HG03175 (cell line): ENCODE data around the gene TSPAN10.
A peak's percentile ranks its signal among the peaks of the same experiment; 100 is the strongest.
"Not testable (repeated sequence)": the region's sequence is repeated elsewhere in the genome, so short reads cannot be mapped to it uniquely, and the experiment has no call there.

Experiments
- ATAC-seq: cut with Tn5 transposase; IDR thresholded peaks from one replicate; pipeline ENCODE4 v1.9.1; 2021; ENCODE audit warnings: mild to moderate bottlenecking, moderate library complexity; ENCODE audit not compliant: unreplicated experiment

Gene TSPAN10

DNA sequence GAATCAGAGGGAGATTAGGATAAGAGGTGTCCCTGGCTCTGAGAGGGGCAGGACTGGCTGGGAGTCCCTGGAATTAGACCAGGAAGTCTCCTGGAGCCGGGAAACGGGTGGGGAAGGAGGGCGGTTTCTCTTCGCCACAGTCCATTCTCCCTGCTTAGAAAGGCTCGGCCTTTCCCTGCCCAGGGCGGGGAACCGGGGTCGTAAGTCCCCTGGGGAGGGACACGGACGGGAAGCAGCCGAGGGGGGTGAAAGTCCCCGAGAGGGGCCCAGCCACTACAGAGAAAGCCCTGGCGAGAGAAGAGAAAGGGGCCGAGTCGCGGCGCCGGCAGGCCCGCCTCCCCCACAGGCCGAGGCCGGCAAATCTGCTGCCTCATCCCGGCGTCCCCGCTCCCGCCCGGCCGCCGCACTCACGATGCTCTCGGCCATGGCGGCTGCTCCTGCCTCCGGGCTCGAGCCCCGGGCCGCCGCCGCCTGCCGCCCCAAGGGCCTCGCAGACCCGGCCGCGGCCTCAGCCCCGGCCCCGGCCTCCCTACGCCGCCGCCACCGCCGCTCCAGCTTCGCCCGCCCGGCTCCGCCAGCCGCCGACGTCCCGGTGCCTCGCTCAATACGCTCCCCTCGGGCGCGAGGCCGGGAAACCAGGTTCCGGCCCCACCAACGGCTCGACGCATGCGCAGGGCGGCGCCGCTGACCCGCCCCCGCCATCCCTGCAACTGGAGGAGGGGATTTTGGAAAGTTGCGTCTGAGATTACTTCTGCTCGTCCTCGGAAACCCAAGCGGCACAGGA lies at the start of gene TSPAN10, which contains the start of gene NPLOC4:
Gene TSPAN10 (plus strand): TSS at position 692 of the 784 bp plus-strand sequence. CDS start 5,217 bp downstream, outside the sequence.
Gene NPLOC4 (minus strand): TSS at position 608 of the 784 bp plus-strand sequence. CDS start 182 bp downstream, at position 426.
- peak; percentile 88 for ATAC-seq

DNA sequence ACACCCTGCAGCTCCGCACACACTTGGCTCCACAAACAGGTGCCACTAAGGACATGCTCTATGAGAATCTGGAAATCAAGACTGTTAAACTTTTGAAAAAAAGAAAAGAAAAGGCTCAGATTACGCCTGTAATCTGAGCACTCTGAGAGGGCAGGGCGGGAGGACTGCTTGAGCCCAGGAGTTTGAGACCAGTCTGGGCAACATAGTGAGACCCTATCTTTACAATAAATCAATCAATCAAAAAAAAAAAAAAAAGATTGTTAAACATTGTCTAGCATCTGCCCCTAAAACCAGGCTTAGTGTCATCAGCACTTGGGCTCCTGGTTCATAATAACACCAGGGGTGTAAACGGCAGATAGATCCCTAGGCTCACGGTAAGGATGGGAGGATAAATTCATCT lies 47.4 kb upstream of the TSPAN10 start:
- no peak for ATAC-seq

DNA sequence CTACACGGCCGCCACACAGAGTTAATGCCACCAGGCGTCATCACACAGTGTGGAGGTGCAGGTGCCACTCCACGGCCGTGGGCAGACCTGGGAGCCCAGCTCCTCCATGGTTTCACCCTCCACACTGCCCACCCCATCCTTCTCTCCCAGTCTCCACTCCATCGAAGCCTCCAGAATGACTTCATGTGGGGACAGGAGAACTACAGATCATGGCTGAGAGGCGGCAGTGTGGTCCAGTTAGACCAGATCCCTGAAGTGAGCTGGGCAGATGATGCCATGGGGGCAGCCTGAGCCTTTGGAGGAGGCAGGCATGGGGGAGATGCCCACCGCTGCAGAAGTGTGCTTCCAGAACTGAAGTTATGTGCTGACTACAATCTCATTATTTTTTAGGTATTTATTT lies 46.9 kb upstream of the TSPAN10 start:
- ATAC-seq: no peak

DNA sequence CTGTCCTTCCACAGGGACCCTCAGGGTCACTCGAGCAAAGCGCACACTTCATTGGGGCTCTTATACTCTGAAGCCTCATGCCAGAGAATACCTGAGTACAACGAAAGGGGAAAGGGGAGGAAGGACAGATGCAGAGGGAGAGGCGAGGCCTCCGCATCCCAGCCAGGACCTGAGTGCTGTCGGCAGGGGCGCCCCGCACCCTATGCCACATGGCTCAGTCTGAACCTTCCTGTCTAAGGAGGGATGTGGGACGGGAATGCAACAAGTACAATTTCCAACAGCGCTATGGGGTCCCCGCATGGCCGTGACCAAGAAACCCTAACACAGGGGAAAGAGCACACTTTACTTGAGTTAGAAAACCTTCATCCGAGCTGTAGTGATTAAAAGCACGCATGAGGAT lies 45.0 kb upstream of the TSPAN10 start:
- ATAC-seq: no peak

DNA sequence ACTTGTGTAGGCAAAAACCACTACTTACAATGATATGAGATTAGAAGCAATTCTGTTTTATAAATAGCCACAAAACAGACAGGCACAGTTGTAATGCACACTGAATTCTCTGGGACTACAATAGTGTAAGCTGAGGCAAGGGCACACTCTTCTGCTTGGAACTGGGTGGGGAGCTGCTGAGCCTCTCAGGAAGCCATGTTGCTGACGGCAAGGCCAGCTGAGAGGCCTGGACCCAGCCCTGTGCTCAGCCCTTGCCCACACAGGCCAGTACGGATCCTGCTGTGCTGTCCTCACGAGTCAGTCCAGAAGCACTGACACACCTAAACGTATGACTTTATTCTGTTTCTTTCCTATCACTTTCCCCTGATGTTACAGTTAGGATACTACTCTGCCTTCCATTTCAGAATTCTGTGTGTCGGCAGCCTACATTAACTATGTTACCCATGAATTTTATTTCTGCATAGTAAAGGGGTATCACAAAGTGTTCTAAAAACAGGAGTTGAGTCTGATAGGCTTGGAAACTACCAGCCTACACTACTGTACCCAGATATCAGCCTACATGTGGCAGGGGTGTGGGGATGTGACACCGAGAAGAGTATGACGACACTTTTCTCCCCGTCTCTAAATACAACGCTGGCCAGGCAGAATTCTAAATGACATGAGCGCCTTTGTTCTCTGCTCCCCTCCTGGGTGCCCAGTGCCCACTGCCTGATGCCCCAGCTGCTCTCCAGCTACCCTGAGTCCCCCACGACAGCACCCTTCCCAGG lies 43.7 kb upstream of the TSPAN10 start:
- no peak for ATAC-seq

DNA sequence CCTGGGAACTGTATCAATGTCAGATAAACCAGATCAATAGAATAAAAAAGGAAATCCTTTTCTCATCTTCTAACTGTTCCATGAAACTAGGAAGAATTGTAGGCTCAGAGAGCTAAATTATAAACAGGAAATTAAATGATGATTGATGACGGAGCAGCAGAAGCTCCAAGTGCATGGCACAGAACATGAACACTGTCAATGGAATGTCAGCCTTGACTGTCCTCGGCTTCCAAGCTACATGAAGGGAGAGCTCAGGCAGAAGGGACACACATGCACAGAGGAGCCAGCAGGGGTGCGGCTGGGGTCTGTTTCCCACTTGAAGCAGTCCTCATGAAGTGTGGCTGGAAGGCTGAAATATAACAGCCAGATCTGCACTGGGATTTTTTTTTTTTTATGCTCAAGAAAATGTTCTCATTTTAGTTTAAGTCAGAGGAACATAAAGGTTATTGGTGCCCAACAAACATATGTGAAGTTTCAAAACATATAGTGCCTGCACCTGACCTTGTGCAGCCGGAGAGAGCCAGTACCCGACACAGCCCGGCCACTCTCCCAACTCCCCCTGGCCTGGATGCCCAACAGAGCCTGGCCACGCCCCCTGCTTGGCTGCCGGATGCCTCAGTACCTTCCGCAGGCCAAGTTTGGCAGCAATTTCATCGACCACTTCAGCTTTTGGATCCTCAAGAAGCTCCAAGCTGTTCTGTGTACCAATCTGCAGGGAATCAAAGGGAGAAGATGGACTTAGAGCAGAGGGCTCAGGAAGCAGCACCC lies 37.1 kb upstream of the TSPAN10 start:
- no peak for ATAC-seq

DNA sequence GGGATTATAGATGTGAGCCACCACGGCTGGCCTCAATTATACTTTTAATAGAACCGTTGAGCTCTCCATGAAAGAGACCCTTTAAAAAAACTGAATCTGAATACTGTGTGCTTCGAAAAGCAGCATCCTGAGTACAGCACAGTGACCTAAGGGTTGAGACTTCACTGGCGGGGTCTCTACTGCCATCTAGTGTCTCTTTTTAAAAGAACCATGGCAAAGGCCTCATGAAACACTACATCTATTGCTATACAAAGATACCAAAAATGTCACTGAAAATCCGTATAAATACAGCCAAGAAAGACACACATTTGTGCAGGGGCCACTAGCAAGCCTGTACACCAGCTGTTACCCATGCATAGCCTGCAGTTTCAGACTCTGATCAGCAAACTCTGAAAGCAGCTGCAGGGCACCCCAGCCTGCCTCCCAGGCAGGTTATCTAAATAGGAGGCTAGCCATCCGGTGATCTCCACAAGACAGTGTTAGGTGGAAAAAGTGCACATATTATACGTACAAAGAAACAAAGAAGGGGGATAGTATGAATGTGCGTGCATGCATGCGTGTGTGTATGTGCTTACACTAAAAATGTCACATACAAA lies 35.4 kb upstream of the TSPAN10 start:
- no peak for ATAC-seq

DNA sequence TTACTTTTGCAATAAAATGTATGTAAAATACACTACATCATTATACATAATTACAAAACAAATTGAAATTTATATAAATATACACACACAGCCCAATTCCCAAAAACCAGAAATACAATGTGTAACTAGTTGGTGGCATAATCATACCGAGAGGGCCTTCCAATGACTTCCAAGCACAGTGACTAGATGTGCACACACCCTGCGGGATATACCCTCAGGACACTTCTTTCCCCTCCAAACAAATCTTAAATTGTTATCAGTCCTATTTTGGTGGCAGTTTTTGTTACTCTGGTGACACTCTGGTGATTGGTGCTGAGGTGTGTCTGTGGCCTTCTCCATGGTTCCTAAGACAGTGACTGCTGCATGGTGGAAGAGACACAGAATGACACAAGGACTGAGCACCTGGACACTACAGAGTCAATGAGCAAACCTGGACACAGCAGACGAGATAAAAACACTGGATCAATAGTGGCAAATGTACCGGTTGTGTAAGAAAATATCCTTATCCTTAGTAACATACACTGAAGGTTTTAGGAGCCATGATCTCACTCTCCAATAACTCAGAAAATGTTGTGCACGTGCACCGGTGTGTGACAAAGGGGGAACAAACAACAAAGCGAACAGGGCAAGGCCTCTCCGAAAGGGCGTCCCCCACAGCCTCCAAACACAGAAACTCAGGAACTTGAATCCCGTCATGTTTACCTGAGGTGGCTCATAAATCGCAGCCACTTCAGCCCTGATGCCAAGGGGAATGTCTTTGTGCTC lies 33.0 kb upstream of the TSPAN10 start:
- ATAC-seq: no peak

DNA sequence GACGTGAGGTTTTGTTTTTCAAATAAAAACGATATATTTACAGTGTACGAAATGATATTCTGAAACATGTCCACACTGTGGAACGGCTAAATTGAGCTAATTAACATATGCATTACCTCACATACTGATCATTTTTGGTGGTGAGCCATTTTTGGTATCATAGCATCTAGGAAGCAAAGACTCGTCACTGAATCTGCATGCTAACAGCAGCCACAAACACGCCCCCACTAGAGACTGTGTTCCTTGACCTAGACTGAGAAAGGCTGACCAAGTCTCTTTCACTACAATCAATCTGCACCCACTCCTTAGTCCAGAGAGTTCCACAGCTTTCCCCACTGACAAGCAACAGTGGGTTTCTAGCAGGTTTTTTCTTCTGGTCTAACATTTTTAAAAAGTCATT lies 29.6 kb upstream of the TSPAN10 start:
- ATAC-seq: no peak

DNA sequence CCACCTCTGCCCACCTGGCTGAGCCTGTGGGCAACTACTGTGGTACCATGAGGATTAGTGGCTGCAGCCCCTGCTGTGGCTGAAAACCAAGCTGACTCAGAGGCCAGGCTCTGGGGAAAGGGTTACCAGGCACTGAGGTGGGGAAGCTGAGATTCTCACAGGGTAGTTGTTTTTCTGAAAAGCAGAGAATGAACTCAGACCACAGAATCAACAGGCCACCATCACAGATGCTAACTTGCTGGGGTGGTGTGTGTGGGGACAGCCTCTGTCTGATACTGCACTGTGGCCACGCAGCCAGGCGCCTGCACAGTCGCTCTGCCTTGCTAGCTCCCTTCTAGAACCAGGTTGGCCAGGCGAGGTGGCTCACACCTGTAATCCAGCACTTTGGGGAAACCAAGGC lies 28.9 kb upstream of the TSPAN10 start:
- ATAC-seq: no peak

DNA sequence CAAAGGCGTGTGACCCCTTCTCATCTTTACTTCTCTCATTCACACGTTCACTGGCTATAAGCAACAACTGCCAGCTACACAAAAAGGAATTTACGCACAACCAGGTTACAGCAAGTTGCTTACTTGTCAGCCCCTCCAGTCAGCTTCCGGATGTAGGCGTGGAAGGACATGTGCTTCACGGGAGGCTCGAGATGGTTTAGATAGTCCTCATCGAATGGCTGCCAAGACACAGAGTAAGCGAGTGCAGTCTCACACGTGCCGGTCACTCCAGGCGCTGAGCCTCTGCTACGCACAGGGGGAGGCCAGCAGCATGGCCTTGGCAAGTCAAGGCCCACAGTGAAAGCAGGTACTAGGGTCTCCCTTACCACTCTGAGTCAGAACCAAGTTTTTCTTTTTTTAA lies 28.4 kb upstream of the TSPAN10 start:
- no peak for ATAC-seq

DNA sequence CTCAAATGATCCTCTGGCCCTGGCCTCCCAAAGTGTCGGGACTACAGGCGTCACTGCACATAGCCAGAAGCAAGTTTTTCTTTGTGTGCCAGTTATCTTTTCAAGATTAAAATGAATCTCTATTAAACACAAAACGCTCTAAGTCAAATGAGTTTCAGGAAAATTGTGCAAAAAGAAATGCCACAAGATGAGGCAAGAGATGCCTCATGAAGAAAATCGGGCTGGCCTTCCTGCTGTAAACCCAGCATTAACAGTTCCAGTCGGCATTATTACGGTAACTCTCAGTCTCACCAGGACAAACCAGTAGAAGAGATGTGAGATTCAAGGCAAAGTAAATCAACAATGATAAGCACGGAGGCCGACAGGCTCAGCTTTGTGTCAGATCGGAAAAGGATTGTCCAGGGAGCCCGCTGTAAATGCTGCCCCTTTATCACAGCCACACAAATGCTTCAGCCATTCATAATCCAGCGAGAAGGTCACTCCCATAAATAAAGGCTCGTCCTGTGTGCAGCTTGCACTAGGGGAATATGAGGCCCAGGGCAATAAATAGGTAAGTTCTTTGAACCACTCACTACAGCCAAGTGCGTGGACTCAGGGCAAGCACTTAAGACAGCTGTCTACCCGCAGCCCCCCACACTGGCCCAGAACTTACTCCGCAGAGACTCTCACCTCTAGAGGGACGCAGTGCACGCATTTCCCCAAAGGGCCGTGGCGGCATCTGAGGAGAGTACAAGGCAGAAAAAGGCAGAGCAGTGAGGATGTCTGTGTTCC lies 27.3 kb upstream of the TSPAN10 start:
- ATAC-seq: no peak

DNA sequence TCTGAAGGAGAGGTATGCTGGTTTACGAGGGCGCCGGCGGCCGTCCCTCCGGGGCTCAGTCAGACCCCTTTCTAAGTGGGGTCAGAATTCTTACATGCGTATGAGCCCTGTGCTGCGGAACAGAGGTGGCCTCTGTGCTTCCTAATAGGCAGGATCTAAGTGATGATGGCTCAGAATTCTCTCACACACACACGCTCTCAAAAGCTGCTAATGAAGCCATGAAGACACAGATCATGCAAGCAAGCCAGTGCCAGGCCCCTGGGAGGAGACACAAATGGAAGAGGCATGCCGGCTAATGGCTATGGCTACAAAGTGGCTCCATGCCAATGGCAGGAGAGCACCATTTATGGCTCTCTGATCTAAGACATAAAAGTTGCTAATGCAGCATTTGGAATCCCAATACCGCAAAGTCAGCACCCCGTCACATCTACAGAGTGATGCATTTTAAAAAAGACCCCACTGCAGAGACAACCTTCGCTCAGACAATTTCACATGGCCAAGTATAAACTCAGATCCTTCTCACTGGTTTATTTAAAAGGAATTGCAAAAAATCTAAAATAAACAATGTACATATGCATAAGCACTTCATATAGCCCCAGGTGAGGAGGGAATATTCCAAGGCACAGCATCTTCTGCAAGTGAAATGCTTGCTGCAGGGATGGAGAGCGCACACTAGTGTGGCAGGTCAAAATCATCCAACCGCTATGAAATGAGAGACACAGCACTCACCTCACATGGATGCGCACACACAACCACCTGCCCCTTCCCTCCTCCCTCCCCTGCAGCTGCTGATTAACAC lies 24.6 kb upstream of the TSPAN10 start:
- no peak for ATAC-seq

DNA sequence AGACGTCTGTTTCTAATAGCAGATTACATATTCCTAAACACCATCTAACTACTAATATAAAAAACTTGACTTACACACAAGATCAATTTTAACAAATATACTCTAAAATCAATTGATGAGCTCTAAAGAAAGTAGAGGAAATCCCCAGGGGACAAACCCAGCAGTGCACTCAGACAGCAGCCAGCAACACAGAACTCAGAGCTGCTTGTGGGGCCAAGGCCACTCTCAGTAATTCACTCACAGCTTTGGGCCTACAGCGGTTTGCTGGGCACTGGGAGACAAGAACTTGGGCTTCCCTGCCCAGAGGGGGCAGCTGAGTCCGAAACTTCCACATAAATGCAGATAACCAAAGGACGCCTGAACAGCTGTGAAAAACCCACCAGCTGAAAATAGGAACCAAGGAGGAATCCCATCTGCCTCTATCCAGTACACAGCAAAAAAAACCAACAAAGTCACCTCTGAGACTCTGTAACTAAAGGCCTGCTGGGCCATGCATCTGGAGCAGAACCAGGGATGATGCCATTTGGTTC lies 21.5 kb upstream of the TSPAN10 start:
- no peak for ATAC-seq

DNA sequence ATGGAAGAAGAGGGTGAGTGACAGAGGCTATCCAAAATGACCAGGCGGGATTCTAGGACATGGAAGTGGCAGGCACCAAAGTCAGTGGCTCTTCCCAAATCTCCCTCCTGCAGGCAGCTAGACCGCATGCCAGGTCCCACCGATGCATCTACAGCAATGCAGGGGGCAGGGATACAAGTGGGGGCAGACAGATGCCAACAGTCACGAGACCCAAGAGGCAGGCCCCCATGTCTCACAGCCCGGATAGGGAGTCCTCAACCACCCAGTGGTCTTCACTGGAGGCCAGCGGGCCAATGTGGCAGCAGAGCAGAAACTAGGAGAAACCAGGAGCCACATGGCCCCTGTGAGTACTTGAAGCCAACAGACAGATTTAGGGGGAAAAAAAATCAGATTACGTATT lies 20.1 kb upstream of the TSPAN10 start:
- no peak for ATAC-seq

DNA sequence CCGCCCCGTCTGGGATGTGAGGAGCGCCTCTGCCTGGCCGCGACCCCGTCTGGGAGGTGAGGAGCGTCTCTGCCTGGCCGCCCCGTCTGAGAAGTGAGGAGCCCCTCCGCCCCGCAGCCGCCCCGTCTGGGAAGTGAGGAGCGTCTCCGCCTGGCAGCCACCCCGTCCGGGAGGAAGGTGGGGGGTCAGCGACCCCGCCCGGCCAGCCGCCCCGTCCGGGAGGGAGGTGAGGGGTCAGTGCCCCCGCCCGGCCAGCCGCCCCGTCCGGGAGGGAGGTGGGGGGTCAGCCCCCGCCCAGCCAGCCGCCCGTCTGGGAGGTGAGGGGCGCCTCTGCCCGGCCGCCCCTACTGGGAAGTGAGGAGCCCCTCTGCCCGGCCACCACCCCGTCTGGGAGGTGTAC lies 18.7 kb upstream of the TSPAN10 start:
- not testable (repeated sequence) for ATAC-seq

DNA sequence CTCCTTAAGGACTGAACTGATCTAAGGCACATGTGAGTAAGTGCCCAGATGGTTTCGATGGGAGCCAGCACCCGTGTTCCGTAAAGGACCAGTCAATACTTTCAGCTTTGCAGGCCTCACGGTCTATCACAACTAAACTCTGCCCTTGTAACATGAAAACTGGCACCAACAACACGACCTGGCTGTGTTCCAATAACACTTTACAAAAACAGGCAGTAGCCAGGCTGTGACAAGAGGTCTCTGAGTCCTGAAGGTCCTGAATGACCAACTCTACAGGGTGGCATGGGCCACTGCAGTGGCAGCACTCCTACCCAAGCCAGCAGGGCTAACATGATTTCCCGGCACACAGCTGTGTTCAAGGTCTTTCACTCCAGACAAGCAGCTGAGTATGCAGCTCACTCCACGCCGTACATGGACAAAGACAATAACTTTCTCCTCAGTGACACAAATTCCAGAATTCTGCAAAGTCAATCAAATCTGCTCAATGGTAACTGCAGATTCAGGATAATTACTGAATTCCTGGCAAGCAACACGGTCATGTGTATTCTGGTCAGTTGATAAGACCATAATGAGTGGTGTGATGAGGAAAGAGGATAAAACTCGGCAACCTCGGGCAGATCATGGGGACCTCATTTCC lies 15.4 kb upstream of the TSPAN10 start:
- ATAC-seq: no peak

DNA sequence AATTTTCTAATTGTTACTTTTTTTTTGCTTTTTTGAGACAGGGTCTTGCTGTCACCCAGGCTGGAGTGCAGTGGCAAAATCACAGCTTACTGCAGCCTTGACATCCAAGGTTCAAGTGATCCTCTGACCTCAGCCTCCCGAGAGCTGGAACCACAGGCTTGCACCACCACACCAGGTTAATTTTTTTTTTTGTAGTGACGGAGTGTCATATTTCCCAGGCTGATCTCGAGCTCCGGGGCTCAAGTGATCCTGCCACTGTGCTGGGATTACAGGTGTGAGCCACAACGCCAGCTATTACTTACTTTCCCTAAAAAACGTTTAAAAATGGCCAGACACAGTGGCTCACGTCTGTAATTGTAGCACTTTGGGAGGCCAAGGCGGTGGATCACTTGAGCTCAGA lies 6.7 kb upstream of the TSPAN10 start:
- no peak for ATAC-seq
